Stimulated activated CD4-positive, alpha-beta T cell treated with anti-CD3 and anti-CD28 coated beads, Interleukin-1b, Interleukin-23, amount 100 ng/mL, for 4 hours (primary cell): ENCODE results near the gene ADARB2.
"Not testable (repeated sequence)": the region's sequence is repeated elsewhere in the genome, so short reads cannot be mapped to it uniquely, and the experiment has no call there.

Experiments
- DNase-seq, 2 donors: peaks; one replicate each; pipeline ENCODE4 v3.0.0-alpha.2; 2020; ENCODE audit warnings: low read depth in 2 of 2

The ADARB2 gene

DNA sequence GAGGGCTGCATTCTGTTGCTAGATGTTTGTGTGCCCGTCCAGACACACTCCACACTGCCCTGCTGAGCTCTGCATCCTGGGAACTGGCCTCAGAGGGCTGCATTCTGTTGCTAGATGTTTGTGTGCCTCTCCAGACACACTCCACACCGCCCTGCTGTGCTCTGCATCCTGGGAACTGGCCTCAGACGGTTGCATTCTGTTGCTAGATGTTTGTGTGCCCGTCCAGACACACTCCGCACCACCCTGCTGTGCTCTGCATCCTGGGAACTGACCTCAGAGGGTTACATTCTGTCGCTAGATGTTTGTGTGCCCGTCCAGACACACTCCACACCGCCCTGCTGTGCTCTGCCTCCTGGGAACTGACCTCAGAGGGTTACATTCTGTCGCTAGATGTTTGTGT is 120.6 kb downstream of the ADARB2 start:
- DNase-seq = not testable (repeated sequence)

DNA sequence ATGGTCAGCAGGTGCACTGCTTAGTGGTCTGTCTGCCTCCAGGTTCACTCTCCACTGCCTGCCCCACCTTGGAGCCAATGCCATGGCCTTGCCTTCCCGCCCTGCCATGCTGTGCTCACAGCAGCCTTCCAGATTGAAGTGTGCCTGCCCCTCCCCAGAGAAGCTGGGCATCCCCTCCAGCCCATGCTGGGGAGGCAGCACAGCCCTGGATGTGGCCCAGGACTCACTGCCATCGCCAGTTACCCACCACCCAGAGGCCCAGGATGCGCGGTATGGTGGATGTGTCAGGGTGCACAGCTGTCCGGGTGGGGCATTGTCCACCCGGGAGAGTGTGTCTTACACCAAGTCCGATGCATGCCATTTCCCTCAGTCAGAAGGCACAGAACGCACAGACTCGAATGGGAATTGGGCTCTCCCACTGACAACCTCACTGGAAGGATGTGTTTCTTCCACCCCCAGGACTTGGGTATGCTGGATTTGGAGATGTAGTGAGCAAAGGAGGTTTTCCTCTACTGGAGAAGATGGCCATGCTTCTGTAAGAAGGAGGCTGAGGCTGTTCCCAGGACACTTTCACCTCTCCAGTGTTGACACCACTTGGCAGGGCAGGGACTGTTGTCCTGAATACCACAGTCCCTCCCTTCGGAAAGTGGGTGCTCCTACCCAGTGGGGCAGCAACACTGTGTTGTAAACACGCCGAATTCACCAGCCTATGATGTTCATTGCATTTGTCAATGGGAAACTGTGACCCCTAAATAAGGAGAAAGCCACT is 122.0 kb downstream of the ADARB2 start:
- DNase-seq = no peak

DNA sequence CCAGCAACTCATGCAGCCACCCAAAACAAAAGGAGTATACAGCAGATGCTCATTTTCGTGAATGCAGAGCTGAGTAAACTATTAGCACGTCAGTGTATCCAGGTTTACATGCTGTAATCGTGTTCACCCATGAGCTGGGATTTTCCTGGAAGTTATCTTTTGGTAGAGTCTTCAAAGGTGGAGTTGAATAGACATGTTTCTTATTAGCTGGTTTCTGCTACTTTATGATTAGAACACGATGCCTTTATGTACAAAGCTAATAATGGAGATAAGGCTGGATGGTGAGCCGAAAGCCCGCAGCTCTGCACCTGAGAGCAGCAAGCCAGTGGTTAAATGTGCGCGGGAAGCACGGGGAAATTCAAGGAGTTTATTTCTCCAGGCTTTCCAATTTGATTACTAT is 123.8 kb downstream of the ADARB2 start:
- no peak for DNase-seq

DNA sequence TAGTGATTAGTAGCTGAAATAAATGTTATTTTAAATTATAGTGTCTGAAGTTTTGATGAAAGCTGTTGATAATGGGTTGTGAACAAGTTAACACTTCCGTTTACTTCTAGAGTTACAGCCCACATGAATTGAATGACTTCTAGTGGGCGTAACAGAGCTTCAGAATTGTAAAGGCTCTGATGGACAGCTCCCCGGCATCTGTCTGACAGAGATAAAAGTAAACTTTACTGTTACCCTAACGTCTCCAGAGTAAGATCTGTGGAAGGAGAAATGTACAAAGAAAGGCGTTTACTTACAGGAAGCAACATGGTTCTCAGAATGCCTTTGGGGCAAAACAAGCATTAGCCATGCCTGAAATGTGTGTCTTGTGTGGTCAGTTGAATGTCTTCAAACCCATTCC is 124.4 kb downstream of the ADARB2 start:
- no peak for DNase-seq

DNA sequence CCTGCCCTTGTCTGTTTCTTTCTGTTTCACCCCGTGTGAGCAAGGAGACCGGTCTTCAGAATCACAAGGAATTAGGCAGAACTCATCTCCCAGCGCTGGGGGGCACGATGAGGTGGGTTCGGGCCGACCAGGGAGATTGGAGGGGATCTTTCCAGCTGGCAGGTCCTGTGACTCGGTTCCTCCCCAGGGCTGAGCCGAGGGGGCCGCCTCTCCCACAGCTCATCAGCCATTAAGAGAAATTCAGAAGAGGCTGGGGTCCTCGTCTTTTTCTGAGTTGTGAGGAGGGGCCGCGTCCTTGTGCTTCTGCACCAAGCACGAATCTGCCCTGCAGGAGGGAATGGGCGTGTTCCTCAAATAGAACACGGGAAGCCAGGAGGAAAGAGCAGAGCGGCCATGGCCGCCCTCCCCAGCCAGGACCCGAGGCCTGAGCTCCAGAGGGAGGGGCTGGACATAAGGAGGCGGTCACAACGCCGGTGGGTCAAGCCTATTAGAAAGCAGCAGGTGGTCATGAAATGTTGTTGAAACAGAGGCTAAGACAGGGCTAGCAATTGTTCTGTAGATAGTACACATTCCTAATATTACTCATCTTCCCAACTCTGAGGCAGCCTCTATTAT is 125.3 kb downstream of the ADARB2 start:
- no peak for DNase-seq

DNA sequence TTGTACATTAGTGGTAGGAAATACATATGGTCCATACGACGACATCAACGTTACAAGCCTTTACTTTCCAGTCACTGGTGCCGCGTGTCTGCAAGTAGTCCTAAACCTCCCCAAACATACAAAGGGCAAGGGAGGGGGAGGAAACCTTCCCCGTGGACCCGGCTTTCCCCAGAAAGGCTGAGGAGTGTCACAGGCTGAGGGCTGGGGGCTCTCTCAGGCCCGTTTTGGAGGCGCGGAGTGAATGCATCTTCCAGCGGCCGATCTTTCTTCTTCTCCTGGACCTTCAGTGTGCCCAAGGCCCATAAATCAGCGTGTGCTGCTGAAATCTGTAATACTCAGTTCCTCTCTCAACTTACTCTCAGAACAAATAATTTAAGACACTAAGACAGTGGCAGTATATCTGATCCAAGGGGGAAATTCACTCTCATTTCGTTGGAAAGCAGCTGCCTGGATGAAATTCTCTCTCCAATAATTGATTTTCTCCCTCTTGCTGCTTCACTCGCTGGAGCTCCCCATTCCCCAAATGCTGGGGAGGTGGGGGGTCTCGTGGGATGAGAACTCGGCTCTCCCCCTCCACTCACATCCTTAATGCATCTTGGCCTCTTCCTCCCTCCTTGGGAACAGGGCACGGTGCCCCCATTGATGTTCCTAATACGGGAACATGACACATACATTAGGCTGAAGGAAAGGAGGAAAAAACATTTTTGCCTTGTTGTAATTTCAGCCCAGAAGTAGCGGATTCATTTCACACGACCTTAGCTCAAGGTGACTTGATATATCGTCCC is 126.1 kb downstream of the ADARB2 start:
- no peak for DNase-seq

DNA sequence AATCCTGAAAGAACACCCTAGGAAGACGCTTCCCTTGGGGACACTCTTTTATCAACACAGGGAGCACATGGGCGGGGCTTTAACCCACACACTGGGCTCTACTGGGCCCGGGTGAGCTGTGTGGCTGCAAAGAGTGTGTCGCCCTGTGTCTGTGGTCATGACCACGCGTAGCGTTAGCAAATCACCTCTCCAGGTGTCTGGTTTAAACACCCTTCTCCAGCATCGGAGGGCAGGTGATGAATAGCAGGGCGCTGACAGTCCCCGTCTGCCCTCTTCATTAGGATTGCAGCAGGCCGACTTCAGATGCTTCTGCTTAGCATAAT is 127.7 kb downstream of the ADARB2 start:
- DNase-seq = no peak

DNA sequence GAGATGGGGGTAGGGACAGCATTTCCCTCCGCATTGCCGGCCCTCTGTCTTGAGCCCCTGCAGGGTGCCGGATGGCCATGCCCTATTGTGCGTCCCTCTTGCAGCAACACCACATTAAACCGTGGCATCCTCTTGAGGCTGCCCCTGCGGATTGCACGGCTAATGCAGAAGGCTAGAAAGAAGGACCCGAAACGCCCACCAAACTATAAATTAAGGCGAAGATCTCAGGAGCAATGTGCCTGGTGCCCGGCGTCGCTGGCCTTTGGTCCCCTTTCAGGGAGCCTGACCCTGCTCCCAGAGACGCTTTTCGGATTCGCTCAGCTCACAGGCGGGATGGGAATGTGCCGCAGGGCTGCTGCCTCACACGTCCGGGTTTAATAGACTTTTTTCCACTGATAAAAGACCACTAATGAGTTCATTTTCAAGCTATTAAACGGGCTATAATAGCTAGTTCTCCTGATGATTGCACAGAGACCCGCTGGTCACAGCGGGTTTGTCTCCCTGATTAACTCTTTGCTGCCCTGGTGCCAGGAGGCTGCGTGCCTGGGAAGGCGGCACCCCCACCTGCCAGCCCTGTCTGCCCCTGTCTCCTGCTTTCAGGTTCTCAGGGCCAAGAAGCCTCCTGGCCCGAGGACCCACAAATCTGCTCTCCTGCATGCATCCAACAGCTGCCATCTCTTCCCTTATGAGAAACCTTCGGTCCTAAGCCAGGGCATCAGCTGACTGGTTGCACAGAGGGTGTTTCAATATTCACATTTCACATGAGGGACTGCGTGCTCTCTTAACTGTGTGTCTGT is 128.3 kb downstream of the ADARB2 start:
- DNase-seq = no peak

DNA sequence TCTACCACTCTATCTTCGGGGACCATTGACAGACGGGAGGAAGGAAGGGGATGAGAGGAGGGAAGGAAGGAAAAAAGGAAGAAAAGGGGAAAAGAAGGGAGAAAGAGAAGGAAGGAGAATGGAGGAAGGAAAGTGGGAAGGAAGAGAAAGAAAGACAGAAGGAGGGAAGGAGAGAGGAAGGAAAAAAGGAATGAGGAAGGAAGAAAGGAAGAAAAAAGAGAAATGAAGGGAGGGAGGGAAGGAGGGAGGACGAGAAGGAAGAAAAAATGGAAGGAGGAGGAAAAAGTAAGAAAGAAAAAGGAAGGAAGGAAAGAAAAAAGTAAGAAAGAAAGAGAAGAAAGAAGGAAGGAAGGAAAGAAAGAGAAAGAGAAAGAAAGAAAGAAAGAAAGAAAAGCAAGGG is 128.9 kb downstream of the ADARB2 start:
- DNase-seq = no peak

DNA sequence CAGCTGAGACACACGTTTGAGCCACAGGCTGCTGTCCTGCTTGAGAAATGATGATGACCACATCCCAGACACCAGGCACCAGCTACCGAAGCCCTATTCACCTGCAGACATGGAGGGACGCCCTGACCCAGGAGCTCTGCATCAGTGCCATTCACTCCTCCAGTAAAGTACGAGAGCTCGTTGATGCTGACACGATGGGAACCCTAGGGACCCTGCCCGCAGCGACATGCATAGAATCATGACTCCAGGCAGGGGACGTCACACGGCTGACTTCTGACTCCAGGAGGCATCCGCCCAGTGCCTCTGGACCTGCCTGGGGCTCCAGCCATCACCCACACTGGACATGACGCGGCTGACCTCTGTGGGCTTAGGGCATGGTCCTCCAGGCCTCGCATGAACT is 129.9 kb downstream of the ADARB2 start:
- no peak for DNase-seq

DNA sequence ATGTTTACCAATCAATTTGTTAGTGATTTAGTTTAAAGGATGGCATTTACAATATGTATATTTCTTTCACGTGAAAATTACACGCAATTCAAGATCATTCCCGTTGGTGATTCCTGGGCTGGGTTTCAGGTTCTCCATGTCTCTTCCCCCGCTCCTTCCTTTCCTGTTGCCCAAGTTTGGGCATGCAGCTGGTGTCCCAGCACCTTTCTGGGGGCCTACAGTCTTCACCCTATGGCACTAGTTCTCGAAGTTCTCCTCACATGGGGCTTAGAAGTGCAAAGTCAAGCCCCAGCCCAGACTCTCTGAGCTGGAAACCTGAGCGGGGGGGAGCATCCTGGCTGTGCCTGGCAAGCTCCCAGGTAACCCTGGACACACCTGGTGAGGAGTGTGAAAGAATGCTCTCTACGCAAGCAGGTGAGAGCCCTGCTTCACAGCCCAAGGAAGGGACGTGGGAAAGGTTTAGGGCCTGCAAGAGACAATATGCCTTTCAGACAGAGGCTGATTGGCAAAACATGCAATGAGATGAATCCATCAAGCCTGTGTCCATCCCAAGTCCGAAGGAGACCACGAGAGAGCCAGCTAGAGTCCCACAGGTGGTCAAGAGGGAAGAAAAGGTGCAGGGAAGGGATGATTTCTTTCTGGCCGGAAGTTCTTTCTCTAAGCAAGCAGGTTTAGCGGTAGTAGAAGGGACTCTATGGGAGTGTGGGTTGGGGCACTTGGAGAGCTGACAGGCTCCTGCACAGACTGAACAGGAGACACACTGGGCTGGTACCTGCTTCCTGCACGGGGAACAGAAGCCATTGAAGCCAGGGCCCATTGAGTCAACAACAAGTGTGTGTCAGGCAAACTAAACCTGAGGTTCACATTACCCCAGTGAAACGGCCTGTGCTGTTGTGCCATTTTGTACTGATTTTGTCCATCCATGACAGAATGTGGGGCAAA is 131.1 kb downstream of the ADARB2 start:
- no peak for DNase-seq

DNA sequence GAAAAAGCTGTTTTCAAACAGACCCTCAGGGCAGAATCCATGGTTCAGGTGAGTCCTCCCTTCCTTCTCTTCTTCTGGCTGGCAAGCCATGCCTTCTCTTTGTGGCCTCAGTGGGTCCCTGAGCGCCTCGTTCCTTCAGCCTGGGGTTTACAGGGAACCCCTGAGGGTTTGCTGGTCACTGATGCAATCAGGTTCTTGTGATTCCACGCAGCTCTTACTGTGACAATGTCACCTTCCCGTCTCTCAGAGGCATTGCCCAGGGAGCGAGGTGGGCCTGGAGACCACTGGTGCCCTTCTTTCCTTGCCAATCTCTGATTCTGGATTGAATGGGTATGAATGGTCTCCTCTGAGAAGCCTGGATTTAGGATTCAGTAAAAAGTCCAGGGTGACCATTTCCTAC is 132.2 kb downstream of the ADARB2 start:
- DNase-seq = no peak

DNA sequence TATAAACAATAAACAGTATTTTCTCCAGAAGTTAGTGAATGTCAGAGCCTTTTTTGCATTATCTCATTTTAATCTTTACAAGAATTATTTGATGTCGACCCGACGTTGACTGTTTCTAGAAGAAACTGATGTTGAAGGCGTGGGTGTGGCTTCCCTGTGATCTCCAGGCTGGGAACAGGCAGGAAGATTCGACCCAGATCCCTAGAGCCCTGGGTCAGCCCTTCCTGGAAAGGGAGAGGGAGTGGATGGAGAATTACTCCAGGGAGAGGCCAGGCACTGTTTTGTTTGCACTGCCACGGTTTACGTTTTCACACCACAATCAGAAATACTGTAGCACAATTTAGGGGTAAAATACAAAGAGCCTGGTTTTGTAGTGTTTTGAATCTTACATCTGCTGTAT is 133.1 kb downstream of the ADARB2 start:
- no peak for DNase-seq

DNA sequence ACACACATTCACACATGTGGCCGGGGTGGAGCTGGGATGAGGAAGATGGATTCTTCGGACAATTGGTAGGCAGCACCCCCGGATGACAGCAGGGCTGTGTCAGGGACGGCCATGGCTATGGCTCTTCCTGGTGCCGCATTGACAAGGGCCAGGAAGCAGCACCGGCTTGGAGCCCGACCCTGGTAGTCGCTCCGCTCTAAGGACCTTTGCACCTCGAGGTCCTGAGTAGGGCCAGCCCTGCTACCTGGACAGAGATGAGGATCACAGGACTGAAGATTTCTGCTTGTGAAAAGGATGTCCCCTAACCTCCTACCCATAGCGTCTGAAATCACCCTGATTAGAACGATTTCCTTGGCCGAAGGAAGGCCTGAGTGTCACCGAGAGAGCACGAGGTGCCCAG is 134.1 kb downstream of the ADARB2 start:
- DNase-seq = no peak

DNA sequence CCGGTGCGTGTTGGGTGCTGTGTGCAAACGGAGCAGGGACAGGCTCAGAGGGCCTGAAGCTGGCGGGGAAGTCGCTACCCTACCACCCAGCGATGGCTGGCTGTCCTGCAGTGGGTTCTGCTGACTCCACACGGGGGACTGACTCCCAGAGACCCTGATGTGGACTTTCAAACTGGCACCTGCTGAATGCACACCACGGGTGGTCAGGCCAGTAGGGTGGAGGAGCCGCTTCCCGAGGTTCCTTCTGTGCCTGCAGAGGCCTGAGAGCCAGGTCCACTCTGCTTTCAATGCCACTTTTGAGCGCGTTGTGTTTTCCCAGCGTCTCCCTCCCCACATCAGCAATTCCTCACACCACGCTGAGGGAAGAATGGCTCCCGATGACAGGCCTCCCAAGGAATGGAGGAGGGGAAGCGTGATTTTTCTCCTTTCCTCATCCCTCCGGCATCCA is 135.3 kb downstream of the ADARB2 start:
- no peak for DNase-seq

DNA sequence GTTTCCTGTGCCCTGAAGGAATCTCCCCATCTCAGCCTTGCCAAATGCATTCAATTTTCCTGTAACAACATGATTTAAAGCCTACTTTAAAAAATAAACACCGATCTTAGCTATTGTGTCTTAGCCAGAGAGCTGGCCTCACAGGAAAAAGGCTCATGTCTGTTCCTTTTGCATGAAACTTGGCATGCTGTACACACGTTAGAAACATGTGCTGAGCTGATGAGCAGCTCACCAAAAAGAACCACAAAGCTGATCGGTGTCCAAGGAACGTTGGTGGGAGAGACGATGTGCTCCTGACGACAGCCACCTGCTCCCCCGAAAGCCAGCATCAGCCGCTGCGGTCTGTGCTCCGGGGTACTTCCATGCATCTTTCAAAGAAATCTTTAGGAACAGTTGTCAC is 135.9 kb downstream of the ADARB2 start:
- no peak for DNase-seq

DNA sequence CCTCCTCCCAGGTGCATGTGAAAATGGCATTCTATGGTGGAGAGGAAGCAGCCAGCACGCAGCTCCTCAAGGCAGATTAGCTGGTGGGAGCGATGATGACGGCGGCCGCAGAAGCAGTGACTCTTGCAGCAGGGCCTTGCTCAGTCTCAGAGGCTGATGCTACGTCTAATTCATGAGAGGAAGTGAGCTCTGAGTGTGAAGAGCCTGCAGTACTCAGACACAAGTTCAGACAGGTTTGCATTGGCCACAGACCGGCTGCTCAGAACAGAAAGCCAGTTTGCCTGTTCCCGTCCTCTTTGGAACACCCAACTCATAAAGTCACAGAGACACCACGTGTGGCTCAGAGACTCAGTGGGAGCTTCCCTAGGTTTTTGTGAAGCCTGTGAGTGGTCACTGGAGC is 136.5 kb downstream of the ADARB2 start:
- no peak for DNase-seq

DNA sequence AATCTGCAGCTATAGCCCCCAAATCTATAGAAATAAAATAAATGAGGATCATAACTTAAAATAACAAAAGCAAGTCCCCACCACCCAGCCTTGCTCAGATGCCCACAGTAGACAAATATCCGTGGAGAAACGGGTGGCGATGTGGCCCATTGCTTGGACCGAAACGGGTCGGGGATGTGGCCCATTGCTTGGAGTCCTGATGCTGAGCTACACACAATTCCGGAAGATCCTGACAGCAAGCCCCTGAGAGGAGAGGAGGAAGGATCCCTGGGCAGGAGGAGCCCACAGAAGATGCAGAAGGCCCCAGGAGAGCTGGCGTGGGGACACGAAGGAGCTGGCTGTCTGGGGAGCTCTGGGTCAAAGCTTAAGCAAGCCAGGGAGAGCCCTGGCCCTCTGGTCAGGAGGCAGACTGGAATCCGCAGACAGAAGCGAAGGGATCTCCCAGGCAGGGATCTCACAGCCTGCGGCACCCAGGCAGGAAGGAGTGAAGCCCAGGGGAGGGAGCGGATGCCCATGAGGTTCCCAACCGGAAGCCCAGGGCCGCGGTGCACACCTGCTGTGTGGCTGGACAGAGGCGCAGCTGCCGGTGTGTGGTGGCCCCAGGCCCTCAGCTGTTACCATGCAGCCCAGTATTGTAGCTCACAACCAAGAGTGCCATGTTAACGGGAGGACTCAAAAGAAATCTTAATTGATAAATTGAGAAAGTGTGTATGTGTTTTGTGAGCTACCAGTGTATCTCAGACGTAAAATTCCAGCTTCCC is 138.8 kb downstream of the ADARB2 start:
- DNase-seq = no peak

DNA sequence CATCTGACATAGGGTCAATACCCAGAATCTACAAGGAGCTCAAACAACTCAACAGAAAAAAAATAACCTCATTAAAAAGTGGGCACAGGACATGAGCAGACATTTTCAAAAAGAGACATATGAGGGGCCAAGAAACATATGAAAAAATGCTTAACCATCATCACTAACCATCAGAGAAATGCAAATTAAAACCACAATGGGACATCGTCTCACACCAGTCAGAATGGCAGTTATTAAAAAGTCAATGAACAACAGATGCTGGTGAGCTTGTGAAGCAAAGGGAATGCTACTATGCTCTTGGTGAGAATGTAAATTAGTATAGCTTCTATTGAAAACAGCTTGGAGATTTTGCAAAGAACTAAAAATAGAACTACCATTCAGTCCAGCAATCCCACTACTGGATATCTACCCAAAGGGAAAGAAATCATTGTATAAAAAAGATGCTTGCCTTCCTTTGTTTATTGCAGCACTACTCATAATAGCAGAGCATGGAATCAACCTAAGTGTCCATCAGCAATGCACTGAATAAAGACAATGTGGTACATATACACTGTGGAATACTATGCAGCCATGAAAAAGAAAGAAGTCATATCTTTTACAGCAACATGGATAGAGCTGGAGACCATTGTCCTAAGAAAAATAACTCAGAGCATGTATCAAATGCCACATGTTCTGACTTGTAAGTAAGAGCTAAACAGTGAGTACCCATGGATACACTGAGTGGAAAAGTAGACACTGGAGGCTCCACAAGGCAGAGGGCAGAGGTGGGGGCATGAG is 139.8 kb downstream of the ADARB2 start:
- DNase-seq = no peak
